Bronchial epithelial cell (primary cell): ENCODE measurements around the gene CLDN1. TPM values are rescaled to one million over a fixed set of nuclear protein-coding genes. Genes with fewer than 3 reads are reported as not detected.

Experiments
- DNase-seq: peaks from one replicate; pipeline ENCODE4 v3.0.0-alpha.2; 2010; ENCODE audit warnings: low read depth
- FAIRE-seq: peaks from 2 replicates; lab custom pipeline; 2011; peaks lifted over from hg19 to GRCh38; lab: Jason Lieb, UNC
- H3K27me3 ChIP-seq: 2 replicates; pipeline ENCODE4 v1.5.1; 2011; ENCODE audit warnings: low read length; ENCODE audit not compliant: control insufficient read depth, insufficient read depth
- H3K36me3 ChIP-seq: 2 replicates; pipeline ENCODE4 v1.5.1; 2011; ENCODE audit warnings: low read length; ENCODE audit not compliant: control insufficient read depth, insufficient read depth
- H3K4me3 ChIP-seq: 2 replicates; pipeline ENCODE4 v1.5.1; 2011; ENCODE audit warnings: mild to moderate bottlenecking, low read depth, low read length, control low read depth
- CTCF ChIP-seq: IDR thresholded peaks from 2 replicates; pipeline ENCODE4 v1.5.1; 2011; ENCODE audit warnings: mild to moderate bottlenecking, moderate library complexity, low read length, control low read depth, inconsistent platforms; ENCODE audit not compliant: insufficient read depth, severe bottlenecking
- total RNA-seq: library from RNA; depleted of rRNA; stranded (reverse); fragments of >200 nt; gene quantifications from 2 replicates; pipeline ENCODE4 v1.2.1, GENCODE V29; 2014

The CLDN1 gene
- total RNA-seq, 1 donor from 2014 or later = 26.6 TPM

DNA sequence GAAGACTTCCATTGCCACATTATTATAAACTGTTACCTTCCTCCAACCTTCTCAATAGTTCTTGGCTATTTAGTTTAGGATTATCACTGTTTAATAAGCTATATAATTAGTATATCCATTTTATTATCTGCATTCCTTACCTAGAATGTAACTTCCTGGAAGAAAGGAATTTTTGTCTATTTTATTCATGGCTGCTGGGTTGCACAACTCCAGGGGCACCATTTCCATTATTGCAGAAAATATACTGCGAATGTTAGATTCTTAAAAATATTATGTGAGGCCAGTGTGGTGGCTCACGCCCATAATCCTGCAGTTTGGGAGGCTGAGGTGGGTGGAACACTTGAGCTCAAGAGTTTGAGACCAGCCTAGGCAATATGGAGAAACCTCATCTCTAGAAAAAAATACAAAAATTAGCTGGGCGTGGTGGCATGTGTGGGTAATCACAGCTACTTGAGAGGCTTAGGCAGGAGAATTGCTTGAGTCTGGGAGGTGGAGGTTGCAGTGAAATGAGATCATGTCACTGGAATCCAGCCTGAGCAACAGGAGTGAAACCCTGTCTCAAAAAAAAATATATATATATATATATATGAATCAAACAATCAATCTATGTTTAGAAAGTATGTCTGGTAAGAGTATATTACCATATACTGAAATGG is 19.9 kb downstream of the CLDN1 start:
- Histone ChIP-seq H3K4me3 (no peak overlapping the region), H3K27me3 (no peaks in the 10 kb centered on the region), H3K36me3 (peaks cover 1% of the 10 kb centered on the region)
- no peak for TF ChIP-seq CTCF
- peak; percentile 34 for DNase-seq
- no peak for FAIRE-seq

GRCh38 chr3:190301591-190301990 is 20.7 kb downstream of the CLDN1 start:
- FAIRE-seq (no peak), DNase-seq (peak; percentile 86)
- H3K27me3 ChIP-seq = no peaks in the 10 kb centered on the region
- H3K36me3 ChIP-seq = peaks cover 1% of the 10 kb centered on the region
- TF ChIP-seq CTCF = no peak
- no peak overlapping the region for H3K4me3 ChIP-seq

DNA sequence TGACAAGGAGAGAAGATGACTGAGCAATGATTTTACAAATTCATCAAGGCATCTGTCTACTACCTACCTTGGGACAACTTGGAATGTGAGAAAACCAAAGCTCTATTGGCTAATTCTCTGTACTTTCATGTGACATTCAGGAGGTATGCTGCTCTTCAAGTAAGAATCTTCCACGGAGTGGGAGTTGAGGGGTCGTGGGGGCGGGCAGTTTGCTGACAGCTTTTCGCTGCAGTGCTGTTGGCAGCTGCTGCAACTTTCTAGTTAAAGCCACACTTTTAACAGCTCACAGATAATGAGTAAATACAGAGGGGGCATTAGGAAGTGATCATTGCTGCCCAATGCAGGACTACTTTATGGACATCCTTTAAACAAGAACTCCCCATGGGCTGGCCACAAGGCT is 22.3 kb downstream of the CLDN1 start:
- no peaks in the 10 kb centered on the region for H3K36me3 ChIP-seq
- no peaks in the 10 kb centered on the region for H3K27me3 ChIP-seq
- FAIRE-seq = no peak
- no peak for TF ChIP-seq CTCF
- no peak overlapping the region for H3K4me3 ChIP-seq
- DNase-seq = no peak

- Histone ChIP-seq H3K4me3 (no peak overlapping the region), H3K27me3 (no peaks in the 10 kb centered on the region), H3K36me3 (no peaks in the 10 kb centered on the region)
- TF ChIP-seq CTCF = no peak
- no peak for FAIRE-seq
- no peak for DNase-seq
These were observed 28.2 kb downstream of the CLDN1 start for GRCh38 chr3:190294030-190294429.

- no peaks in the 10 kb centered on the region for H3K27me3 ChIP-seq
- no peaks in the 10 kb centered on the region for H3K36me3 ChIP-seq
- H3K4me3 ChIP-seq = no peak overlapping the region
- no peak for TF ChIP-seq CTCF
- no peak for DNase-seq
- no peak for FAIRE-seq
These were observed 28.6 kb downstream of the CLDN1 start for GRCh38 chr3:190293621-190294020.
